ENCODE measurements around the gene TSHZ2. TPM values are rescaled to one million over a fixed set of nuclear protein-coding genes. Genes with fewer than 3 reads are reported as not detected.

Gene TSHZ2
- total RNA-seq, 1 experiment from 2014 or later = 0.07 TPM

DNA sequence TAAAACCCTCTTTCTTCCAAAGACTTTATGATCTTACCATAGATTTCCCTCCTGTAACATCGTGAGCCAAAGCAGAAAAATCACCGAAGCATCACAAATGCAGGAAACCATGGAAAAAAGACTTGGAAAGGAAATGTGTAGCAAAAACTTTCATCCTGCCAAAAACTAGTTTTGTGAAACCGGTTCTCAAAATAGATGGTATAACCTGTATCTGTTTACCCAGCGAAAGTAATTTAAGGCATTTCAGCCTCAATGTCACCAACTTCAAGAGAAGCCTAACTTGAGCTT, 407.6 kb downstream of the TSHZ2 start:
- DNase-seq (ENCODE audit: low read depth, low spot score) = no peak
- Histone ChIP-seq H3K79me2 (ENCODE audit: insufficient read depth, low read length) (no peaks in the 10 kb centered on the region), H3K27me3 (ENCODE audit: insufficient read depth, low read length) (no peaks in the 10 kb centered on the region), H3K9me2 (ENCODE audit: insufficient read depth) (no peaks in the 10 kb centered on the region), H3K4me1 (ENCODE audit: control insufficient read depth in 1 of 2, insufficient read depth in 2 of 2, low read length in 2 of 2) (no peaks in the 10 kb centered on the region), H3K4me2 (ENCODE audit: low read length) (no peak overlapping the region), H4K20me1 (ENCODE audit: insufficient read depth) (no peaks in the 10 kb centered on the region), H3K27ac (ENCODE audit: low read depth, low read length) (no peak overlapping the region), H3K4me3 (replicated peaks in 1 of 2; ENCODE audit: low read depth in 1 of 2, low read length in 2 of 2) (no peak overlapping the region), H3K36me3 (ENCODE audit: control insufficient read depth in 1 of 2, insufficient read depth in 2 of 2, low read length in 2 of 2) (no peaks in the 10 kb centered on the region), H3K9ac (ENCODE audit: low read length) (no peak overlapping the region), H3K9me3 (ENCODE audit: control insufficient read depth in 1 of 2, insufficient read depth in 1 of 2, low read depth in 1 of 2, low read length in 2 of 2) (no peaks in the 10 kb centered on the region), H2AFZ (ENCODE audit: low read depth, low read length, poor library complexity, severe bottlenecking) (no peak overlapping the region)
- no peak for ATAC-seq
- ChIA-PET CTCF (no interaction called here), RAD21 (ENCODE audit: low non-redundant PET in 1 of 2, low total read pairs in 2 of 2, uncharacterized antibody in 2 of 2, unreplicated experiment in 2 of 2) (no interaction called here), POLR2A (no interaction called here)
- BruUV-seq (replicated peaks) = no TSS peak
- intact Hi-C loops (cut with micrococcal nuclease) = no loop called here
- TF ChIP-seq POLR2A (IDR thresholded peaks at IDR 0.05; ENCODE audit: borderline replicate concordance, extremely low read depth, insufficient read depth, insufficient read length) (no peak), SRF (IDR thresholded peaks at IDR 0.05; ENCODE audit: low read depth) (no peak), CEBPB (IDR thresholded peaks at IDR 0.05; ENCODE audit: low read depth) (no peak), SIN3A (IDR thresholded peaks at IDR 0.05; ENCODE audit: low read depth) (no peak), EZH2phosphoT487 (IDR thresholded peaks at IDR 0.05; ENCODE audit: borderline replicate concordance) (no peak), YY1 (IDR thresholded peaks at IDR 0.05; ENCODE audit: extremely low read depth, insufficient replicate concordance, low read depth, low read length) (no peak), EZH2 (IDR thresholded peaks at IDR 0.05) (no peak), POLR2AphosphoS5 (IDR thresholded peaks at IDR 0.05; ENCODE audit: low read depth, low read length) (no peak), TCF7L2 (IDR thresholded peaks at IDR 0.05; ENCODE audit: borderline replicate concordance, extremely low read depth, insufficient read depth, insufficient read length) (no peak), RAD21 (IDR thresholded peaks at IDR 0.05; ENCODE audit: low read depth) (no peak), CBX3 (IDR thresholded peaks at IDR 0.05; ENCODE audit: low read depth) (no peak), FOSL1 (IDR thresholded peaks at IDR 0.05; ENCODE audit: low read depth) (no peak)
- TF ChIP-seq, protein P1, sequence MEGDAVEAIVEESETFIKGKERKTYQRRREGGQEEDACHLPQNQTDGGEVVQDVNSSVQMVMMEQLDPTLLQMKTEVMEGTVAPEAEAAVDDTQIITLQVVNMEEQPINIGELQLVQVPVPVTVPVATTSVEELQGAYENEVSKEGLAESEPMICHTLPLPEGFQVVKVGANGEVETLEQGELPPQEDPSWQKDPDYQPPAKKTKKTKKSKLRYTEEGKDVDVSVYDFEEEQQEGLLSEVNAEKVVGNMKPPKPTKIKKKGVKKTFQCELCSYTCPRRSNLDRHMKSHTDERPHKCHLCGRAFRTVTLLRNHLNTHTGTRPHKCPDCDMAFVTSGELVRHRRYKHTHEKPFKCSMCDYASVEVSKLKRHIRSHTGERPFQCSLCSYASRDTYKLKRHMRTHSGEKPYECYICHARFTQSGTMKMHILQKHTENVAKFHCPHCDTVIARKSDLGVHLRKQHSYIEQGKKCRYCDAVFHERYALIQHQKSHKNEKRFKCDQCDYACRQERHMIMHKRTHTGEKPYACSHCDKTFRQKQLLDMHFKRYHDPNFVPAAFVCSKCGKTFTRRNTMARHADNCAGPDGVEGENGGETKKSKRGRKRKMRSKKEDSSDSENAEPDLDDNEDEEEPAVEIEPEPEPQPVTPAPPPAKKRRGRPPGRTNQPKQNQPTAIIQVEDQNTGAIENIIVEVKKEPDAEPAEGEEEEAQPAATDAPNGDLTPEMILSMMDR (IDR thresholded peaks at IDR 0.05 in 2 of 3, conservative IDR thresholded peaks at IDR 0.05 in 1 of 3; ENCODE audit: borderline replicate concordance in 1 of 3, insufficient read depth in 1 of 3, low read depth in 2 of 3, low read length in 2 of 3) = no peak
- TF ChIP-seq, protein P2, sequence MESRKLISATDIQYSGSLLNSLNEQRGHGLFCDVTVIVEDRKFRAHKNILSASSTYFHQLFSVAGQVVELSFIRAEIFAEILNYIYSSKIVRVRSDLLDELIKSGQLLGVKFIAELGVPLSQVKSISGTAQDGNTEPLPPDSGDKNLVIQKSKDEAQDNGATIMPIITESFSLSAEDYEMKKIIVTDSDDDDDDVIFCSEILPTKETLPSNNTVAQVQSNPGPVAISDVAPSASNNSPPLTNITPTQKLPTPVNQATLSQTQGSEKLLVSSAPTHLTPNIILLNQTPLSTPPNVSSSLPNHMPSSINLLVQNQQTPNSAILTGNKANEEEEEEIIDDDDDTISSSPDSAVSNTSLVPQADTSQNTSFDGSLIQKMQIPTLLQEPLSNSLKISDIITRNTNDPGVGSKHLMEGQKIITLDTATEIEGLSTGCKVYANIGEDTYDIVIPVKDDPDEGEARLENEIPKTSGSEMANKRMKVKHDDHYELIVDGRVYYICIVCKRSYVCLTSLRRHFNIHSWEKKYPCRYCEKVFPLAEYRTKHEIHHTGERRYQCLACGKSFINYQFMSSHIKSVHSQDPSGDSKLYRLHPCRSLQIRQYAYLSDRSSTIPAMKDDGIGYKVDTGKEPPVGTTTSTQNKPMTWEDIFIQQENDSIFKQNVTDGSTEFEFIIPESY (IDR thresholded peaks at IDR 0.05; ENCODE audit: extremely low read depth, insufficient replicate concordance, low read length) = no peak
- TF ChIP-seq, protein P3, sequence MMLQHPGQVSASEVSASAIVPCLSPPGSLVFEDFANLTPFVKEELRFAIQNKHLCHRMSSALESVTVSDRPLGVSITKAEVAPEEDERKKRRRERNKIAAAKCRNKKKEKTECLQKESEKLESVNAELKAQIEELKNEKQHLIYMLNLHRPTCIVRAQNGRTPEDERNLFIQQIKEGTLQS (IDR thresholded peaks at IDR 0.05) = no peak
- TF ChIP-seq, protein P4, sequence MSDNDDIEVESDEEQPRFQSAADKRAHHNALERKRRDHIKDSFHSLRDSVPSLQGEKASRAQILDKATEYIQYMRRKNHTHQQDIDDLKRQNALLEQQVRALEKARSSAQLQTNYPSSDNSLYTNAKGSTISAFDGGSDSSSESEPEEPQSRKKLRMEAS (IDR thresholded peaks at IDR 0.05) = no peak

Measured in HCT116 (cell line).